Mucosa of rectum (tissue), 2 donors: ENCODE data around the gene SMARCB1.

ENCODE experiments used
- H3K27ac ChIP-seq, 2 donors: one replicate each; pipeline ENCODE4 v1.7.0; 2013; ENCODE audit warnings: inconsistent platforms in 2 of 2, low read depth in 2 of 2, low read length in 2 of 2
- H3K27me3 ChIP-seq, 2 donors: one replicate each; pipeline ENCODE4 v1.7.0; 2013; ENCODE audit warnings: low read length in 2 of 2; ENCODE audit not compliant: control insufficient read depth in 2 of 2, insufficient read depth in 2 of 2
- H3K36me3 ChIP-seq, 2 donors: one replicate each; pipeline ENCODE4 v1.7.0; 2013; ENCODE audit warnings: low read length in 2 of 2; ENCODE audit not compliant: control insufficient read depth in 2 of 2, insufficient read depth in 2 of 2
- H3K4me1 ChIP-seq, 2 donors: one replicate each; pipeline ENCODE4 v1.7.0; 2013; ENCODE audit warnings: low read length in 2 of 2, mild to moderate bottlenecking in 1 of 2; ENCODE audit not compliant: control insufficient read depth in 2 of 2, insufficient read depth in 2 of 2
- H3K4me3 ChIP-seq, 2 donors: one replicate each; pipeline ENCODE4 v1.7.0; 2013; ENCODE audit warnings: low read length in 2 of 2
- H3K9ac ChIP-seq, 2 donors: one replicate each; pipeline ENCODE4 v1.7.0; 2013; ENCODE audit warnings: low read length in 2 of 2, low read depth in 1 of 2, mild to moderate bottlenecking in 1 of 2
- H3K9me3 ChIP-seq, 2 donors: one replicate each; pipeline ENCODE4 v1.7.0; 2013; ENCODE audit warnings: low read length in 2 of 2; ENCODE audit not compliant: control insufficient read depth in 2 of 2
- donor health status: healthy.
- donor health status: Normal muscosa, but diverticular disease.

SMARCB1 gene

DNA sequence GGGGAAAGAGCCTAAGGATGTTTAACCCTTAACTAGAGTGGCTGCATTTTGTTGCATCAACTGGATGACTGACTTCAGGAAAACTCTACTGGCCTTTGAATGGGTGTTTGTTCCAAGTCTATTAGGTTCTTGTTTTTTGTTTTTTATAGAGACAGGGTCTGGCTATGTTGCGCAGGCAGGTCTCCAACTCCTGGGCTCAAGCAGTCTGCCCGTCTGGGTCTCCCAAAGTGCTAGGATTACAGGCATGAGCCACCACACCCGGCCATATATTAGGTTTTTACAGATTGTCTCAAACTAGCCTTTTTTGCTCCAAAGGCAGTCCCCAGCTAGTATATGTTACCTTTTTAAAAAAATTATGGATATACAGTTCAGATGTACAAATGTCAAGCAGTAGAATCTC lies 1.1 kb downstream of the SMARCB1 start:
- H3K36me3 ChIP-seq: peaks cover 12 to 20% of the 10 kb centered on the region in 2 donors
- H3K27ac ChIP-seq: no peak overlapping the region
- H3K27me3 ChIP-seq: no peaks in the 10 kb centered on the region
- H3K4me1 ChIP-seq: peaks cover 21 to 33% of the 10 kb centered on the region in 2 donors
- H3K4me3 ChIP-seq: peak overlapping the region; percentile 91 to 92
- H3K9ac ChIP-seq: peak overlapping the region; percentile 71 to 97
- H3K9me3 ChIP-seq: no peaks in the 10 kb centered on the region

DNA sequence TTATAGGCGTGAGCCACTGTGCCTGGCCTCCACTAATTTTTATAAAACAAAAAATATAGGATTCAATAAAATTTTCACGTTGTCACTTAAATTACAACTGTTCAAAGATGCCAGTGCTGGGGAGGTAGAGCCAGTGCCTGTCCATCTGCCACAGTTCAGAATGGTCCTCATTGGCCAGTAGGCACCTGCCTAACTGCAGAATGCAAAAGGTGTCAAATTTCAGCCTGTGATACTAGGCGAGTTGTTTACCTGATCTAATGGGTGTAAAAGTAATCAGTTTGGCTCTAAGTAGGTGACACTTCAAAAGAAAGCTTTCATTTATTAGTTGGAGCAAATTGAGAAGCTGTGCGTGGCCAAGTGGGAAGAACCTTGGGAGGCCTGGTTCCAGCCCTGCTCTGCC lies 2.4 kb downstream of the SMARCB1 start:
- H3K27me3 ChIP-seq: no peaks in the 10 kb centered on the region
- no peak overlapping the region for H3K4me3 ChIP-seq
- H3K9ac ChIP-seq: no peak overlapping the region
- peaks cover 15 to 23% of the 10 kb centered on the region in 2 donors for H3K4me1 ChIP-seq
- H3K9me3 ChIP-seq: no peaks in the 10 kb centered on the region
- H3K36me3 ChIP-seq: peaks cover 19 to 26% of the 10 kb centered on the region in 2 donors
- H3K27ac ChIP-seq: no peak overlapping the region

DNA sequence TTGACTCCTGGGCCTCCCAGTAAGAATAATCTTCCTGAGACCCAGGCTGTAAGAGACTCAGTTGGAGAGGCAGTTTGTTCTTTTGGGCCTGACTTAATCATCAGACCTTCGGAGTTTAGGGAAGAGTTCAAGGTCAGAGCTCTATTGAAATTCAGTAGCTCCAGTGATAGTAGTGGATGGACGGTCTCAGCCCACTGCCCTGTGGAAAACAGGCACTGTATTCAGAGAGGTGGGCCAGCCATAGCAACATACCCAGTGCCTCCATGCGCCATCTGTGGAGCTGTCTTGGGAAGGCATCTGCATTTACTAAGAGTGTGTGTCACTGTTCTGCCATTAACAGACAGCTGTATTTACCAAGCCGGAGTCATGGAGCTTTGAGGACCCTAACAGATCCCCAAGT lies 2.9 kb downstream of the SMARCB1 start:
- Histone ChIP-seq H3K27ac (no peak overlapping the region), H3K9ac (no peak overlapping the region), H3K4me1 (peaks cover 11 to 19% of the 10 kb centered on the region in 2 donors)

DNA sequence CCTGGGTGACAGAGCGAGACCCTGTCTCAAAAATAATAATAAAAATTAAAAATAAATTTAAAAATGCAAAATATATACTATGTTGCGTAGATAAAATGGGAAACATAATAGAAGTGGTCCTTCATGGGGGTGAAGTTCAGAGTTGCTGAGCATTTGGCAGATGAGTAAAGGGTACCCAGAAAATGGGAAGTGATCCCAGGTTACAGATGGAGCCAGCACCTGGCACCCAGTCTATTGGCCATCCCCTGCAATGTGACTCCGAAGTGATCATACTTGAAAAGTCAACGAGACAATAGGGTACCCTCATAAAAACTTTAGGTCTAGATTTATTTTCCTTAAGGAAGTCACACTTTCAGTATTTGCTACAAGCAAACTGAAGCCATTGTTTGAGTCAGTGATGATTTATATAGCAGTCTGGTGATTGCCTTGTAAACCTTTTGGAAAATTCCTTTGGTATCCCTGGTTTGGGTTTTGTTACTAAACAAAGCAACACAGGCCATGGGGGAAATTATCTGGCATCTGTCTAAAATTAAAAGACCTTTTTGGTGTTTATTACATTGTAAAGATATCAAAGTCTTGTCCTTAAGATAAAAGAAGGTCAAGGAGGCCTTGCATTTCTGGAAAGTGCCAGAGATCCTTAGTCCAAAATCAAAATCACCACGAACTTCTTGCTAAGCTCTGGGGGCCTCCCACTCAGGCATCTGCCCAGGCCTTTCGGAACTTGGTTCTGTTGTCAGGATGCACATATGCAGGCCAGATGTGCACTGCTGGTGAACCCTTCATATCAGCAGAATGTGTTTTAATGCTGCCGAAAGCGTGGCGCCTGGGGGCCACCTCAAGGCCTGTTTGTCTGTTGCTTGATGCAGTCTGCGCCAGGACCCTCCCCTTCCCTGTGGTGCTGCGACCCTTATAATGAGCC lies 4.3 kb downstream of the SMARCB1 start:
- Histone ChIP-seq H3K9ac (no peak overlapping the region), H3K9me3 (no peaks in the 10 kb centered on the region), H3K27ac (no peak overlapping the region), H3K4me3 (no peak overlapping the region), H3K27me3 (no peaks in the 10 kb centered on the region), H3K4me1 (peaks cover 11 to 19% of the 10 kb centered on the region in 2 donors), H3K36me3 (peaks cover 27 to 37% of the 10 kb centered on the region in 2 donors)

More for the DNA sequence above, 2.9 kb downstream of the SMARCB1 start:
- Histone ChIP-seq H3K27me3 (no peaks in the 10 kb centered on the region), H3K36me3 (peaks cover 24 to 31% of the 10 kb centered on the region in 2 donors), H3K9me3 (no peaks in the 10 kb centered on the region), H3K4me3 (no peak overlapping the region)

DNA sequence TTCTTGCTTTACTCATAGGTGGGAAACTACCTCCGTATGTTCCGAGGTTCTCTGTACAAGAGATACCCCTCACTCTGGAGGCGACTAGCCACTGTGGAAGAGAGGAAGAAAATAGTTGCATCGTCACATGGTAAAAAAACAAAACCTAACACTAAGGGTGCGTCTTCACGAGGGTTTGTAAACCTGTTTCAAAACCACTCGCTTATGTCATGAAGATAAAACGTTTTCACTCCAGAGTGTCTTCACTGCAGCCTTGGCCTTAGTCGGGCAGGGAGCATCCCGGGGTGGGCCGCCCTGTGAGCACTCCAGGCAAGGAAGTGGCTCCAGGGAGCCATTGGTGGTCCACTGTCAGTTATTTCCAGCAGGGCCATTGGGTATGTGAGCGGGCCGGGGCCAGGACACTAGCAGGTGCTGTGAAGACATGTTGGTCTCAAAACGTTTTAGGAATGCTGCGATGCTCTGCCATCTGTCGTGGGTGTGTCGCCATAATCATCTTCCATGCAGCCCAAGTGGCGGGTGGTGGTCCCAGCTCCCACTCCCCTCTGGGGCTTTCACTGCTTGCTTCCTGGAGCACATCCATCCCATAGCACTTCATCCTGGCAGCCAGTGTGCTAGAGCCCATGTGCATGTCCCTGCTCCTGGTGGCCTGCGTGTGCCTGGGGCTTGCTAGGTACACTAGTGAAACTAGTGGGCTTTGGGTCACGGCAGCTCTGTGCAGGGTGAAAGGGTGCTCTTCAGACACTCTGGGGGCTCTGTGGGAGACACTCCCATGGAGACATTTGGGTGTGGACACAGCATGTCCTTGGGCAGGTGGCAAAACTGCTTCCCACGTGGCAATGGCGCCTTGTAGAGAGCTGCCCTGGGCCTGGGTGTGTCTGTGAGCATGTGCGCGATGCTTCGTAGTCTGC lies 5.2 kb downstream of the SMARCB1 start:
- Histone ChIP-seq H3K9me3 (no peaks in the 10 kb centered on the region), H3K9ac (no peak overlapping the region), H3K27ac (no peak overlapping the region), H3K4me3 (no peak overlapping the region), H3K36me3 (peaks cover 34 to 44% of the 10 kb centered on the region in 2 donors), H3K27me3 (no peaks in the 10 kb centered on the region), H3K4me1 (peaks cover 4 to 16% of the 10 kb centered on the region in 2 donors)

DNA sequence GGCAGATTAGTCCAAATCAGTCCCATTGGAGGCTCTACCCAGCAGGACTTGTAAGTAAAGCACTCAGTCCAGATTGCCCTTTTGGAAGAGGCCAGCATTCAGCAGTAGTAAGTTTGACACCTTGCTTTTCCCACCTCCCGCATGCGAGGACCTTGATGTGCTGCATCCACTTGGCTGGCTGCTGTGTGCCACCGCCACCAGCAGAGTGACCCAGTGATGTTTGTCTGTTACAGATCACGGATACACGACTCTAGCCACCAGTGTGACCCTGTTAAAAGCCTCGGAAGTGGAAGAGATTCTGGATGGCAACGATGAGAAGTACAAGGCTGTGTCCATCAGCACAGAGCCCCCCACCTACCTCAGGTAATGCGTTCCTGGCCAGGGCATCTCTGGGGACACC lies 6.6 kb downstream of the SMARCB1 start:
- peaks cover 4 to 7% of the 10 kb centered on the region in 2 donors for H3K4me1 ChIP-seq
- H3K27ac ChIP-seq: no peak overlapping the region
- peaks cover 39 to 50% of the 10 kb centered on the region in 2 donors for H3K36me3 ChIP-seq
- H3K4me3 ChIP-seq: no peak overlapping the region
- H3K9ac ChIP-seq: no peak overlapping the region
- H3K9me3 ChIP-seq: no peaks in the 10 kb centered on the region
- no peaks in the 10 kb centered on the region for H3K27me3 ChIP-seq

DNA sequence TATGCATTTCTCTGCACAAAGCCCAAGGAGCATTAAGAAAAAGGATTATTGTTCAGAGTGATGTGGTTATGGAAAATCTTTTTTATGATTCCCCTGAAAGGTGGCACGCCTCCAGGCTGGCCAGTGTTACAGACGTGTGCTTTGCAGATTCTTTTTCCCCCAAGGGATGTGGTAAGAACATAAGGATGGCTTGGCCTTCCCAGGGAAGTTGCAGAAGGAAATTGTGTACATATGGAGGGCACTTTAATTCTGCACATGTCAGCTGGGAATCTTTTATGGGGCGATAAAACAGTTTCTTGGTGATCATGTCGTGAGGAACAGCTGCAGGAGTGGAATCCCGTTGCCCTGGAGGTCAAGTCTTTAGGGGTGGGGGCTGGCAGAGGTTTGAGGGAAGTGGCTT lies 9.7 kb downstream of the SMARCB1 start:
- Histone ChIP-seq H3K36me3 (peaks cover 56 to 61% of the 10 kb centered on the region in 2 donors), H3K4me3 (no peak overlapping the region), H3K9me3 (no peaks in the 10 kb centered on the region), H3K9ac (no peak overlapping the region), H3K4me1 (peaks cover 4 to 7% of the 10 kb centered on the region in 2 donors), H3K27me3 (no peaks in the 10 kb centered on the region), H3K27ac (no peak overlapping the region)

DNA sequence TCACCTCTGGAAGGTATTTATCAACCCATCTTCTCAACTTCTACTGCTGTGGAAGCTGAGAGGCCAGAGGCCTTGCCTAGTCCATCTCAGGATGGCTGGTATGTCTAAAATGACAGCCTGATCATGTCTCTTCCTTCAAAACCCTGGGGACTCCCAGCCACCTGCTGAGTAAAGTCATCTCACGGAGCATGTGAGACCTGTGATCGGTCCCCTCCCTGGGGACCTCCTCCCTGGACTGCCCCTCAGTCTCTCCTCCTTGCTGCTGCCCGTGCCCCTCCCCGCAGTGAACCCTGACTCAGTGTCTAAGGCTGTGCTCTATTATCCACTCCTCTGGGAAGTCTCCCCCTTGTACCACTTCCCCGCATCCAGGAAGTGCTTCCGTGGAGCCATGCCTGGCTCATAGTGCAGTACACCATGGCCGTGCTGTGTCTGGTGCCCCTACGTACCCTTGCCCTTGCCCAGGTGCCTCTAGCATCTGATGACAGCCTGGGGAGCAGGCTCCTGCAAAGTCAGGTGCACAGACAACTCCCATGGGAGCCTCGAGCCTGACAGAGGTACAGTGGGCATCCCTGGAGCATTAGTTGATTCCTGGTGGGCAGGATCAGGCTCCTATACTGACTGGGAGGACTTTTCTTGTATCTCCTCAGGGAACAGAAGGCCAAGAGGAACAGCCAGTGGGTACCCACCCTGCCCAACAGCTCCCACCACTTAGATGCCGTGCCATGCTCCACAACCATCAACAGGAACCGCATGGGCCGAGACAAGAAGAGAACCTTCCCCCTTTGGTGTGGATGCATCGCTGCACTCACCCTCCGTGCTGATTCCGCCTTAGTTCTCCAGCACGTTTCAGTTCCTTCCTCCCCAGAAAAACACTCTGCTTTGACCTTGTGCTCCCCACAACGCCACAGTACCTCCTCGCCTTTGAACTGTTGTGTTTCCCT lies 13.8 kb downstream of the SMARCB1 start:
- Histone ChIP-seq H3K27me3 (no peaks in the 10 kb centered on the region), H3K27ac (peak overlapping the region in 1 of 2 donors; percentile 48), H3K9ac (no peak overlapping the region), H3K4me1 (peaks cover 0 to 2% of the 10 kb centered on the region in 2 donors), H3K9me3 (no peaks in the 10 kb centered on the region), H3K4me3 (no peak overlapping the region), H3K36me3 (peaks cover 63 to 67% of the 10 kb centered on the region in 2 donors)

DNA sequence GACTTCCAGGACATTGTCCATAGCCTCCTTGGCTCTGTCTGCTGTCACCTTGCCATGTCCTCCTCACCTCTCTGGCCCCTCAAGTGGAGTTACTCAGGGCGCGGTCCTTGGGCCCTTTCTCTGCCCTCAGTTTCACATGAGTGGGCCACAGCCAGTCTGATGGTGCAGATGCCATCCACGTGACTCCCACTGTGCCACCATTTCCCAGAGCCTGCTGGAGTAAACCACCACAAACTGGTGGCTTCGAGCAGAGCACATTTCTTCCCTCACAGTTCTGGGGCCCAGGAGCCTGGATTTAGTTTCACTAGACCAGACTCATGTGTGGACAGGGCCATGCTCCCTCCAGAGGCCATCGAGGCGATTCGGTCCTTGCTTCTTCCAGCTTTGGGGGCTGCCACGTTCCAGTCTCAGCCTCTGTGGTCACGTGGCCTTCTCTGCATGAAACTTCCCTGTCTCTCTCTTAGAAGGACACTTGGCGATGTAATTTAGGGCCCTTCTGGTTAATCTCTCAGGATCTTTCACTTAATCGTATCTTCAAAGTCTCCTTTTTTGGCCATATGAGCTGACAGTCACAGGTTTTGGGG lies 14.6 kb downstream of the SMARCB1 start:
- no peaks in the 10 kb centered on the region for H3K27me3 ChIP-seq
- no peaks in the 10 kb centered on the region for H3K9me3 ChIP-seq
- no peak overlapping the region for H3K9ac ChIP-seq
- peaks cover 66 to 70% of the 10 kb centered on the region in 2 donors for H3K36me3 ChIP-seq
- H3K4me1 ChIP-seq: peaks cover 0 to 2% of the 10 kb centered on the region in 2 donors
- peak overlapping the region in 1 of 2 donors; percentile 48 for H3K27ac ChIP-seq
- no peak overlapping the region for H3K4me3 ChIP-seq
